A172 (cell line): ENCODE measurements around the gene HBE1. TPM values are rescaled to one million over a fixed set of nuclear protein-coding genes. Genes with fewer than 3 reads are reported as not detected.
"Not testable (repeated sequence)": the region's sequence is repeated elsewhere in the genome, so short reads cannot be mapped to it uniquely, and the experiment has no call there.

Source experiments
- DNase-seq: peaks from one replicate; pipeline ENCODE4 v3.0.0-alpha.2; 2015; ENCODE audit warnings: low spot score
- total RNA-seq: library from RNA; depleted of rRNA; stranded (reverse); fragments of >200 nt; shearing (Covaris generic); gene quantifications from 2 replicates; pipeline ENCODE4 v1.2.3, GENCODE V29; 2014

HBE1 gene
- total RNA-seq, 1 experiment from 2014 or later, result 49.9 TPM

DNA sequence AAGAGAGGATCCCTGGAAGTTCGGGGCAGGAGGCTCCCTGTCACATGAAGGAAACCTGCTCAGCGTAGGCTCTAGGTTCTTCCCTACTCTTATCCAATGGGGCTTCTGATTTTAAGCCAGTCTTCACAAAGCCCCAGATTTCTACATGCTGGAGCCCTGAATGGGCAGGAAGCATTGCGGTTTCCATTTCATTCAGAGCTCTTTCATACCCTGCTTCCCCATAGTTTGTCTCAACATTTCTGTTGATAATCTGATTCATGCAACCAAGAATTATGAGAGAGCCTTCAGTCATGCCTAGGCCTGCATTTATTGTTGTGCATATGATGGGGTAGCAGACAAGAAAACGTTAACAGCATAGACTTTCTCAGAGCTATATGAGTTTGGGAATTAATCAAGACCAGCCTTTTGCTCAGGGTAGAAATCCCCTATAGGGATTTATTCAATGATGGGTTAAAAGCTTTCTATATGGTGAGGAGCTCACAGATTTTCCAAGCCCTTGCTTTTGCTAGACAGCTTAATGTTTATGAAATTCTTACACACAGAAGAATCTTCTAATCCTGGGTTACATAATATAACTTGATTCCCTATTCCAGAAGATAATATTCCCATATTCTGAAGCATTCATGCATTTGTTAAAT, 16.1 kb upstream of the HBE1 start:
- no peak for DNase-seq

DNA sequence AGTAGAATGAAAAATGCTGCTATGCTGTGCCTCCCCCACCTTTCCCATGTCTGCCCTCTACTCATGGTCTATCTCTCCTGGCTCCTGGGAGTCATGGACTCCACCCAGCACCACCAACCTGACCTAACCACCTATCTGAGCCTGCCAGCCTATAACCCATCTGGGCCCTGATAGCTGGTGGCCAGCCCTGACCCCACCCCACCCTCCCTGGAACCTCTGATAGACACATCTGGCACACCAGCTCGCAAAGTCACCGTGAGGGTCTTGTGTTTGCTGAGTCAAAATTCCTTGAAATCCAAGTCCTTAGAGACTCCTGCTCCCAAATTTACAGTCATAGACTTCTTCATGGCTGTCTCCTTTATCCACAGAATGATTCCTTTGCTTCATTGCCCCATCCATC, 14.9 kb upstream of the HBE1 start:
- no peak for DNase-seq

DNA sequence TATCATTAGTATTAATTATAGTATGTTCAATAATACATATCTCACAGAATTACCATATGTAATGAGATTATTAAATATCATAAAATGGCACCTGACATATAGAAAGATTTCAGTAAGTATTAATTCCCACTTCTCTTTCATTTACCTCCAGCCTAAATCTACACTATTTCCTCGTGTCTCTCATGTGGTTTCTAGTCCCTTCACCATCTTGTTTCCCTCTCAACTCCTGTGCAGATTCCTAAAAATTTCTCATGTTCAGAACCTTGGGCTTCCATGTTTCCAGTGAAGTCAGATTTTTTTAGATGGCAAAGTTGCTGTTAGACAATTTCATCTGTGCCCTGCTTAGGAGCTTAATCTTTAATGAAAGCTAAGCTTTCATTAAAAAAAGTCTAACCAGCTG, 14.1 kb upstream of the HBE1 start:
- DNase-seq, result no peak

DNA sequence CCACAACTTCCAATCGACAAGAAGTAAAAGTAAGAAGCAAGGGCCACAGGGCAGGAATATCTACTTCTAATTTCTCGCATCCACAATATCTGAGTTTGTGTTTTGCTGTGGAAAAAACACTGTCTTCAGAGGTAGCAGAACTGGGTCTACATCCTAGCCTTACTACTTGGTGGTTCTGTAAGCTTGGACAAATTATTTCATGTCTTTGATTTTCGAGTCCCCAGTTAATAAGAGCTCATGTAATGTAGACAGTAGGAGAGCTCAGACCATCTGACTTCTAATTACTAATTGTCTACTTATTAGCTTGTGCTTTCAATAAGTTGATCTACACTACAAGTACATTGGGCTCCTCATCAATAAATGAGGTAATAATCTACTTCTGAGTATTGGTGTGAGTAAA, 13.3 kb upstream of the HBE1 start:
- no peak for DNase-seq

- no peak for DNase-seq
Observed at GRCh38 chr11:5282628-5283027, 12.9 kb upstream of the HBE1 start.

- DNase-seq, result no peak
Observed at GRCh38 chr11:5281596-5281995, 11.9 kb upstream of the HBE1 start.

- DNase-seq, result peak; percentile 100
Observed at GRCh38 chr11:5280582-5281102, 10.9 kb upstream of the HBE1 start.

DNA sequence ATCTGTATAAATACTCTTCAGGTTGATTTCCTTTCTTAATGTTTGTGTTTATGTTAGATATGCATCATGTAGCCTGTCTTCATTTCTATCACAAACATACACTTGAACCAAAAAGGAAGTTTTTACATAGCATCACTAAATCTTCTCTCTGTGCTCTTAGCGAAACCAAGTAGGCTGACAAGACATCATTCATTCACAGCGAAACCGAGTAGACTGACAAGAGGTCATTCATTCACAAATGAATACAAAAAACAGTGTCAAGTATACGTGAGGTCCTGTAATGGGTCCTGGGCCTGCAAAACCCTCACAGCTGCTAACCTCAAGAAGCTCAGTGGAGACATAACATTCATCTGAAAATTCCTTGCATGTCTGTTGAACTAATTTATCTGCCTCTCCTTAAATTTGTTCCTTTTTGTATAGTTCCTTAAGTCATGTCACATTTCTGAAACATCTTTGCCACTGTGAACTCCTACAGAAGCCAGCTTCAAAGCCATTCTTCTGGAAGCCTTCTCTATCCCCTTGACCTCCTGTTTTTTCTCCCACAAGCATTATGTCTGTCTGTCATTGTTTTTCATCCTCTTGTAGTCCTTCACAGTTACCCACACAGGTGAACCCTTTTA, 9.8 kb upstream of the HBE1 start:
- DNase-seq, result no peak

DNA sequence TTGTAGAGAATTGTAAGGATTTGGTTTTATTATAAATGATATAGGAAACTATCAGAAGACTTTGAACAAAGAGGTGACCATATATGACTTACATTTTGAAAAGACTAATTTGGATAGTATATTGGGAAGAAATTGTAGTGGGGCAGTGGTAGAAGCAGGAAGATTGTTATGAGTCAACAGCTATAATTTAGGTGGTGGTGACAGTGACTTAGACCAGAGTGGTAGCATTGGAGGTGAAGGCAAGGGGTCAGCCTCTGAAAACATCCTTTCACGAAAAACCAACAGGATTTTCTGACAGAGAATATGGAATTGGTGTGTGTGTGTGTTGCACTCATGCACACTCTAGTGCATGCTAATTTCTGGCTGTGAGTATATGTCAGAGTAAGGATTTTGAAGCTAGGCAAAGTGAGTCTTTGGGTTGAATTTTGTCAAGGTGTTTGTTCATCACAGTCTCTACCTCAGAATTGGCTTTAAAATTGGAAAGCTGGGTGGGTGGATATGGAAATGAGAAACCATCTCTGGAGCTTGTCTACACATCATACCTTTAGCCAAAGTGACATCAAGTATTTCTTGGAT, 8.2 kb upstream of the HBE1 start:
- DNase-seq, result peak; percentile 47

GRCh38 chr11:5276697-5277096, 7.0 kb upstream of the HBE1 start:
- DNase-seq, result no peak

GRCh38 chr11:5275369-5276110, 5.8 kb upstream of the HBE1 start:
- no peak for DNase-seq

DNA sequence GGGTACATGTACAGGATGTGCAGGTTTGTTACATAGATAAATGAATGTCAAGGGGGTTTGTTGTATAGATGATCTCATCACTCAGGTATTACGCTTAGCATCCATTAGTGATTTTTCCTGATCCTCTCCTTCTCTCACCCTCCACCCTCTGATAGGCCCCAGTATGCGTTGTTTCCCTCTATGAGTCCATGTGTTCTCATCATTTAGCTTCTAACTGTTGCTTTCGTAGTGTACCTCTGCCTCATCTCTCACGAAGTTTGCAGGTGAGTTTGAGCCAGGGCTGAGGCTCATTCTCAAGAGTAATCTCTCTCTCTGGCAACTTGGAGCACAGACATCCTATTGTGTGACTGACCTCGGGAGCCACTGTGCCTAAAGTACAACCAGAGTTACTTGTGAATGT, 4.7 kb upstream of the HBE1 start:
- peak; percentile 46 for DNase-seq

DNA sequence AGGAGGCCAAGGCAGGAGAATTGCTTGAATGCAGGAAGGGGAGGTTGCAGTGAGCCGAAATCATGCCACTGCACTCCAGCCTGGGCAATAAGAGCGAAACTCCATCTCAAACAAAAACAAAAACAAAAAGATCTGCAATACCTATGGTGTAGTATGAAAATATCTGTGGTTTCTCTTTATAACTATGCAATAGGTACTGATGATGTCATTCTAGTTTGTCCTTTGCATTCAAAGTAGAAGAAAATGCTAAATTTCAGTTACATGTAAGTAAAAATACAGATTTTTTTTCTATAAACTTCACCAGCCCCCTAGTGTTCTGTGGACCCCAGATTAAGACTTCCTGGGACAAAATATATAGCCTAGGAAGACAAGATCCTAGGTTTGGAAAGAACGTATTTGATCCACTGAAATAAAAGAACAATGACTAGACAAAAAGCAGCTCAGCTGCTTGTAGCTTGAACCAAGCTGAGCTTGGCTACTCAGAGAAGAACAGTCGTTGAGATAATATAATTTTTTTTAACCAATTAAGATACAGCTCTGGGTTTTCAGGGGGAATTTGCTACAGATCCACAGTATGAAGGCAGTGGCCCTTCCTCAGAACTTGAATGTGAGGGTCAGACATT, 2.8 kb upstream of the HBE1 start:
- no peak for DNase-seq

DNA sequence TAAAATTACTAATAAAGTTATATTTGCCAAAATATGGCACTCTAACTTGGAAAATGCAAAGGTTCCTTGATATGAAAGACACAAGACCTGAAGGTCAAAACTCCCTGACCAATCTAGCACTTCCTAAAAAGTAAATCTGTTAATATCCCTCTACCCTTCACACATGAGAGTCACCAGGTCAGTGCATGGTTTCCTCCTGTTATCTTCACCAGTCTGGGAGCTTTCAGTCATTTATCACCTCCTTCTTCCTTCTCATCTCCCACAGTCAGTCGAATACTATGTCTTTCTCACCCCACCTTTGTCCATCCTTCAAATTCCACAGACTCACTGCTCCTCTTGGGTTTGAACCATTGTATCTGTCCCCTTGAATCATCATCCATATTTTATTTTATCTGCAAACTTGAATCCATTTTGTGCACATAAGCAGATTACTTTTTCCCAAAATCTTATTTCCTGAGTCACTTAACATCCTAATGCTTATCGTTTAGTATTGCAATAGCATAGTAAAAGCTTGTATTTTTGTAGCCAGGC, 2.6 kb downstream of the HBE1 start:
- DNase-seq, result no peak

GRCh38 chr11:5266609-5267008, 3.1 kb downstream of the HBE1 start:
- no peak for DNase-seq

DNA sequence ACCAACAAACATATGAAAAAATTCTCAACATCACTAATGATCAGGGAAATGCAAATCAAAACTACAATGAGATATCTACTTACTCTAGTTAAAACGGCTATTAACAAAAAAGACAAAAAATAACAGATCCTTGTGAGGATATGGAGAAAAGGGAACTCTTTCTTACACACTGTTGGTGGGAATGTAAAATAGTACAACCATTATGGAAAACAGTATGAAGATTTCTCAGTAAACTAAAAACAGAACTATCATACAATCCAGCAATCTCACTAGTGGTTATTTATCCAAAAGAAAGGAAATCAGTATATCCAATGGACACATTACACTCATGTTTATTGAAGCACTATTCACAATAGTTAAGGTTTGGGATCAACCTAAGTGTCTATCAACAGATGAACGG, 3.9 kb downstream of the HBE1 start:
- DNase-seq, result no peak

DNA sequence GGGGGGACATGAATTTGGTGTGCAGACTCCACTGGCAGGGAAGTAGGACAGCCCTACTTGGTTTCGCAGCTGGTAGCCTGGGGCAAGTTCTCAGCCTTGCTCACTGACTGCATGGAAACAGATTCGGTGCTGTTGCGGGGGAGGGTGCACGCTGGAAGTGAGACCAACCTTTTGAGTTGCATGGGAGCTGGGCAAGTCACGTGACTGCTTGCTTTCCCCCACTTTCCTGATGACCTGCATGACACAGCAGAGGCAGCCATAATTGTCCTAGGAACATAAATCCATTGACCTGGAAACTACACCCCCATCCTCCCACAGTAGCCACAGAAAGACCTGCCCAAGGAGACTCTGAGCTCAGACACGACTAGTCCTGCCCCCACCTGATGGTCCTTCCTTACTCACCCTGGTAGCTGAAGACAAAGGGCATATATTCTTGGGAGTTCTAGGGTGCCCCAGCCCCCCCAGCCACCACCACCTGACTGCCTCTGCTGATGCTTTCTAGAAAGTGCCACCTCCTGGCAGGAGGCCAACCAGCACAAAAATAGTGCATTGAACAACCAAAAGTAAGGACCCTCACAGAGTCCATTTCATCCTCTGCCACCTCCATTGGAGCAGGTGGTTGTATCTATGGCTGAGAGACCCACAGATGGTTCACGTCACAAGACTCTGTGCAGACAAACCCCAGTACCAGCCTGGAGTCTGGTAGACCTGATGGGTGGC, 11.0 kb downstream of the HBE1 start:
- no peak for DNase-seq

GRCh38 chr11:5257296-5257695, 12.4 kb downstream of the HBE1 start:
- DNase-seq, result no peak

DNA sequence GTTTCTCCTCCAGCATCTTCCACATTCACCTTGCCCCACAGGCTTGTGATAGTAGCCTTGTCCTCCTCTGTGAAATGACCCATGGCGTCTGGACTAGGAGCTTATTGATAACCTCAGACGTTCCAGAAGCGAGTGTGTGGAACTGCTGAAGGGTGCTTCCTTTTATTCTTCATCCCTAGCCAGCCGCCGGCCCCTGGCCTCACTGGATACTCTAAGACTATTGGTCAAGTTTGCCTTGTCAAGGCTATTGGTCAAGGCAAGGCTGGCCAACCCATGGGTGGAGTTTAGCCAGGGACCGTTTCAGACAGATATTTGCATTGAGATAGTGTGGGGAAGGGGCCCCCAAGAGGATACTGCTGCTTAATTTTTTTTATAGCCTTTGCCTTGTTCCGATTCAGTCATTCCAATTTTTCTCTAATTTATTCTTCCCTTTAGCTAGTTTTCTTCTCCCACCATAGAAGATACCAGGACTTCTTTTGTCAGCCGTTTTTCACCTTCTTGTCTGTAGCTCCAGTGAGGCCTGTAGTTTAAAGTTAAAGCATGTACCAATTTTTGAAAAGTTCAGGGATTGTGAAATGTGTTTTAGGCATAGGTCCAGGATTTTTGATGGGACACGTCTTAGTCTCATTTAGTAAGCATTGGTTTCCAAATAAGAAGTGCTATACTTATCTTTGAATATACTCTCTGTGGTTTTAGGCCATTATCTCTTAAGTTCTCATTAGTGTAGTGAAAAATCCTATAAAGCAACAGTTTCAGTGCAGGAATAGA, 14.9 kb downstream of the HBE1 start, which contains the start of gene HBG2:
Gene HBG2 (minus strand): TSS at position 136 of the 768 bp plus-strand sequence. CDS start 53 bp downstream, at position 83.
- DNase-seq, result not testable (repeated sequence)

DNA sequence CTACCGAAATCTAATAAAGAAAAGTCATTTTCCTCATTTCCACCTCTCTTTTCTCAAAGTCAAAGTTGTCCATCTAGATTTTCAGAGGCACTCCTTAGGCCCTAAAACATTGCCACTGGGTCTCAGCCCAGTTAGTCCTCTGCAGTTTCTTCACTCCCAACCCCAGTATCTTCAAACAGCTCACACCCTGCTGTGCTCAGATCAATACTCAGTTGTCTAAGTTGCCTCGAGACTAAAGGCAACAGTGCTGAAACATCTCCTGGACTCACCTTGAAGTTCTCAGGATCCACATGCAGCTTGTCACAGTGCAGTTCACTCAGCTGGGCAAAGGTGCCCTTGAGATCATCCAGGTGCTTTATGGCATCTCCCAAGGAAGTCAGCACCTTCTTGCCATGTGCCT, 15.7 kb downstream of the HBE1 start:
- DNase-seq, result not testable (repeated sequence)
